Measurements from ENCODE around the gene LMO1. TPM values are rescaled to one million over a fixed set of nuclear protein-coding genes. Genes with fewer than 3 reads are reported as not detected.

The LMO1 gene
- total RNA-seq, 4 donors from 2014 or later = not detected

DNA sequence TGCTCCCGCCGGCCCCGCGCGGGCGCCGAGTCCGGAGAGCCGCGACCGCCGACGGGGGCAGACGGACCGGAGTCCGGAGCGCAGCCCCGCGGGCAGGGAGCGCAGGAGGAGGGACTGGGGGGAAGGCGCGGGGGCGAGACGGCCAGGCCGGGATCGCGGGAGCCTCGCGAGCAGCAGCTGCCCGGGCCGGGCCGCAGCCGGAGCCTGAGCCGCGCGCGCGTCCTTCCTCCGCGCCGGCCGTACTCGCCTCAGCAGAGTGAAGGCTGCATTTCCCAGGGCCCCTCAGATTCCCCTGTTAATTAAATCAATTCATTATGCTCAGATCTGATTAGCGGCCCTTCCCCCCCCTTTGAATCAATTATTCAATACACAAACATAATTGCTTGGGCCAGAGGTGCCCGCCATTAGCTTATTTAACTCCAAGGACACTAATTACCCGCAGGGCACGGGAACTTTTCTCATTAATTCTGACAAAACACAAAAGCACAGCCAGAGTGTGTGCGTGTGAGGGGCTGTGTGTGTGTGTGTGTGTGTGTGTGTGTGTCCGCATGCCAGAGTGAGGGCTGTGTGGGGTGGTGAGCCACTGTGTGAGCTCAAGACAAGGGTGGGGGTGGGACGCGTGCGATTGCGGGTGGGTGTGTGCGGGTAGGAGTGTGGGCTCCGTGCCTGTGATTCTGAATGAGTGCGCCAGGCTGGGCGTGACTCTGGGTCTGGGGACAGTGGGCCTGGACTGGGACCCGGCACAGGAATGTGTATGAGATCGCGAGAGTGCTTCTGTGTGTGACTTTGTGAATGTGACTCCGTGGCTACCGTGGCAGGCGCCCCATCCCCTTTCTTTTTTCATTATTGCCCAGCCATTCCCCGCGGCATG, 5.1 kb upstream of the LMO1 start:
- no peak for DNase-seq (ENCODE audit: low spot score in 2 of 2)
- no peaks in the 10 kb centered on the region for H3K9me3 ChIP-seq
- H3K4me3 ChIP-seq = peak overlapping the region in 3 of 4 donors; percentile 10 to 47 (median 34)
- WGBS, 2 donors = 12 to 15% methylated on average over 32 to 41 of the region's 65 CpGs
- no peaks in the 10 kb centered on the region for H3K36me3 ChIP-seq
- TF ChIP-seq, protein P1, sequence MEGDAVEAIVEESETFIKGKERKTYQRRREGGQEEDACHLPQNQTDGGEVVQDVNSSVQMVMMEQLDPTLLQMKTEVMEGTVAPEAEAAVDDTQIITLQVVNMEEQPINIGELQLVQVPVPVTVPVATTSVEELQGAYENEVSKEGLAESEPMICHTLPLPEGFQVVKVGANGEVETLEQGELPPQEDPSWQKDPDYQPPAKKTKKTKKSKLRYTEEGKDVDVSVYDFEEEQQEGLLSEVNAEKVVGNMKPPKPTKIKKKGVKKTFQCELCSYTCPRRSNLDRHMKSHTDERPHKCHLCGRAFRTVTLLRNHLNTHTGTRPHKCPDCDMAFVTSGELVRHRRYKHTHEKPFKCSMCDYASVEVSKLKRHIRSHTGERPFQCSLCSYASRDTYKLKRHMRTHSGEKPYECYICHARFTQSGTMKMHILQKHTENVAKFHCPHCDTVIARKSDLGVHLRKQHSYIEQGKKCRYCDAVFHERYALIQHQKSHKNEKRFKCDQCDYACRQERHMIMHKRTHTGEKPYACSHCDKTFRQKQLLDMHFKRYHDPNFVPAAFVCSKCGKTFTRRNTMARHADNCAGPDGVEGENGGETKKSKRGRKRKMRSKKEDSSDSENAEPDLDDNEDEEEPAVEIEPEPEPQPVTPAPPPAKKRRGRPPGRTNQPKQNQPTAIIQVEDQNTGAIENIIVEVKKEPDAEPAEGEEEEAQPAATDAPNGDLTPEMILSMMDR (IDR thresholded peaks at IDR 0.05) = no peak
- no peak overlapping the region for H3K27ac ChIP-seq
- peaks cover 0 to 69% of the 10 kb centered on the region in 2 donors for H3K27me3 ChIP-seq
- peaks cover 0 to 17% (median 5%) of the 10 kb centered on the region in 4 donors for H3K4me1 ChIP-seq

- H3K9me3 ChIP-seq = no peaks in the 10 kb centered on the region
- 6% methylated on average over 51 of the region's 74 CpGs; no CpG with 5 or more reads in 1 of the 2 donors for WGBS, 2 donors
- H3K4me3 ChIP-seq = peak overlapping the region in 3 of 4 donors; percentile 10 to 47 (median 34)
- H3K4me1 ChIP-seq = peaks cover 0 to 24% (median 8%) of the 10 kb centered on the region in 4 donors
- H3K27ac ChIP-seq = no peak overlapping the region
- H3K36me3 ChIP-seq = no peaks in the 10 kb centered on the region
- TF ChIP-seq, protein P1 (IDR thresholded peaks at IDR 0.05) = no peak
- TF ChIP-seq EP300 (IDR thresholded peaks at IDR 0.05) (no peak), POLR2A (IDR thresholded peaks at IDR 0.05) (no peak)
- peaks cover 0 to 69% of the 10 kb centered on the region in 2 donors for H3K27me3 ChIP-seq
- DNase-seq (ENCODE audit: low spot score in 2 of 2) = no peak
These were observed 4.3 kb upstream of the LMO1 start for GRCh38 chr11:8267831-8268529.

DNA sequence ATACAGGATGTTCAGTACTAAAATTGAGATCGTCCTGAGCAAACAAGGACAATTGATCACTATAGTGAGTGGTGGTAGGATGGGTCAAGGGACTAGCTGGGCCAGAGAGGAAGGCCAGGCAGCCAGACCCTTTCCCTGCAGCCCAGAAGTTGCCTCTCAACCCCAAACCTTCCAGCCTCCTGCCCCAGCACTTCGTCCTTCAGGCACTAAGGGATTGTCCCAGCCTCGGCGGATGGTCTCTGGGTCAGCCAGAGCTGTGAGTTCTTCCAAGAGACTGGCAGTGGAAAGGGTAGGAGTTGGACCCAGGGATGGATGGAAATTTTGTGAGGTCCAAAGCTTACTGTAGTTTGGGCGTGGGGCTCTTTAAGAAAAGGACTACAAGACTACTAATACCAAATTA, 3.6 kb upstream of the LMO1 start:
- Histone ChIP-seq H3K4me3 (no peak overlapping the region), H3K4me1 (peaks cover 0 to 30% (median 13%) of the 10 kb centered on the region in 4 donors), H3K27me3 (peaks cover 0 to 74% of the 10 kb centered on the region in 2 donors), H3K27ac (no peak overlapping the region), H3K9me3 (no peaks in the 10 kb centered on the region), H3K36me3 (no peaks in the 10 kb centered on the region)
- TF ChIP-seq POLR2A (IDR thresholded peaks at IDR 0.05) = no peak
- no peak for TF ChIP-seq EP300 (IDR thresholded peaks at IDR 0.05)
- TF ChIP-seq, protein P1 (IDR thresholded peaks at IDR 0.05) = no peak
- 90 to 92% methylated on average over 4 to 5 of the region's 5 CpGs for WGBS, 2 donors
- DNase-seq (ENCODE audit: low spot score in 2 of 2) = no peak

DNA sequence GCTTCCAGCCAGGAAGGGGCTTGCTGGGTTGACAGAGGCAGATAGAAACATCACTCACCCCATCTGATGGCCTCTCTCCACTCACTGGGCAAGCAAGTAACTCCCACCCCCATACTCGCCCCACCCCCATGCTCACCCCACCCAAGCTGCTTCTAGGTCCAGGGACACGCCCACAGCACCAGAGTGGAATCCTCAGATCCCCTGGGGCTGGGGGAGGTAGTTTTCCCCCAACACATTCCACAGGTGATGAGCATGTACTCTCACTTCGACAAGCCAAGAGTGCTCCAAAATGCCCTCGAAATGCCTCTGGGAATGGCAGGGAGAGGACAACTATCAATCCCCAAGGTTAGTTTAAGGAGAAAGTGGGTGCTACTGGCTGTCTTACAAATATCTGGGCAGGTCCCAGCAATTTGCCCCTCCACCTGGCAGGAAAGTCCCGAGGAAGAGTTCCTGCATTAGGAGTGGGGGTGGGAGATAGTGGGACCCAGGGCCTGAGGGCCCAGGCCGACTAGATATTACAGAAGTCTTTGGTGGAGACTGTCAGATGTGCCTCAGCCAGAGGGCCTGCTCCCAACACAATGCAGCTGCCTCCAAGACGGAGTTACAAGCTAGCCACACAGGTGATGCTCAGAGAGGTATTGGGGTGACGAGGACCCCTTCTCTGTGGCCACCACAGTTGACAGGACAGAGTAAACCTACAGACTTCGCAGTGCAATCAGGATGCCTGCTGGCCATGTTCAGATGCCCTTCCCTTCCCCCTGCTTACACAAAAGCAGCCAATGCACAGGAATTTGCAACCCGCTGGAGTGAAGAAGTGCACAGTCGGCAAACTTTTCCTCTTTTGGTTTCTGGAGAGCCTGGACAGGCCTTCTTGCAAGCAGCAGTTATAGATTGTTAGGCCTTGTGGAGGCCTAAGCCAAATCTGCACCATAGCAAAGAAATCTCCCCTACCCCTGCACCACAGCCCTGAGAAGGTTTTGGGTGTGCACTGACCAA, 2.9 kb upstream of the LMO1 start:
- peaks cover 0 to 81% of the 10 kb centered on the region in 2 donors for H3K27me3 ChIP-seq
- no peak for DNase-seq (ENCODE audit: low spot score in 2 of 2)
- no peak overlapping the region for H3K27ac ChIP-seq
- no peaks in the 10 kb centered on the region for H3K36me3 ChIP-seq
- H3K4me3 ChIP-seq = no peak overlapping the region
- H3K4me1 ChIP-seq = peaks cover 0 to 32% (median 14%) of the 10 kb centered on the region in 4 donors
- TF ChIP-seq EP300 (IDR thresholded peaks at IDR 0.05) = no peak
- TF ChIP-seq, protein P1 (IDR thresholded peaks at IDR 0.05) = no peak
- no peak for TF ChIP-seq POLR2A (IDR thresholded peaks at IDR 0.05)
- 91 to 93% methylated on average over 11 of the region's 11 CpGs for WGBS, 2 donors
- no peaks in the 10 kb centered on the region for H3K9me3 ChIP-seq
